H9 (cell line): ENCODE data around the gene RPUSD3. TPM values are rescaled to one million over a fixed set of nuclear protein-coding genes. Genes with fewer than 3 reads are reported as not detected.

Experiments
- DNase-seq: peaks from one replicate; pipeline ENCODE4 v3.0.0-alpha.2; 2017
- H2AFZ ChIP-seq: one replicate; pipeline ENCODE4 v1.6.1; 2013; ENCODE audit warnings: mild to moderate bottlenecking, low read length, control low read depth, moderate library complexity
- H2AK5ac ChIP-seq: 2 replicates; pipeline ENCODE4 v1.6.1; 2013; ENCODE audit warnings: low read length, control low read depth, mixed read lengths; ENCODE audit not compliant: insufficient read length
- H2BK120ac ChIP-seq: one replicate; pipeline ENCODE4 v1.6.1; 2013; ENCODE audit warnings: low read depth, mild to moderate bottlenecking, low read length, control low read depth, inconsistent platforms; ENCODE audit not compliant: poor library complexity, severe bottlenecking
- H2BK12ac ChIP-seq: 2 replicates; pipeline ENCODE4 v1.6.1; 2013; ENCODE audit warnings: low read length, control low read depth, mixed read lengths, low read depth; ENCODE audit not compliant: insufficient read length
- H2BK15ac ChIP-seq: 2 replicates; pipeline ENCODE4 v1.6.1; 2013; ENCODE audit warnings: low read depth, low read length, control low read depth
- H2BK20ac ChIP-seq: one replicate; pipeline ENCODE4 v1.6.1; 2013; ENCODE audit warnings: low read depth, mild to moderate bottlenecking, low read length, control low read depth, inconsistent platforms; ENCODE audit not compliant: poor library complexity, severe bottlenecking
- H2BK5ac ChIP-seq: 2 replicates; pipeline ENCODE4 v1.6.1; 2013; ENCODE audit warnings: low read length, control low read depth, mixed read lengths; ENCODE audit not compliant: insufficient read length
- H3K14ac ChIP-seq: 2 replicates; pipeline ENCODE4 v1.6.1; 2013; ENCODE audit warnings: low read length, control low read depth; ENCODE audit not compliant: insufficient read depth
- H3K18ac ChIP-seq: 2 replicates; pipeline ENCODE4 v1.6.1; 2013; ENCODE audit warnings: low read depth, mild to moderate bottlenecking, mixed read lengths, low read length, control low read depth; ENCODE audit not compliant: insufficient read length
- H3K23ac ChIP-seq: 2 replicates; pipeline ENCODE4 v1.6.1; 2013; ENCODE audit warnings: low read length, control low read depth, mixed read lengths, low read depth; ENCODE audit not compliant: insufficient read length
- H3K23me2 ChIP-seq: 2 replicates; pipeline ENCODE4 v1.6.1; 2013; ENCODE audit warnings: low read depth, mild to moderate bottlenecking, mixed read lengths, low read length, control low read depth; ENCODE audit not compliant: insufficient read length, poor library complexity, severe bottlenecking
- H3K27ac ChIP-seq: 2 replicates; pipeline ENCODE4 v1.5.1; 2013; ENCODE audit warnings: low read length, control low read depth, mixed read lengths, low read depth; ENCODE audit not compliant: insufficient read length
- H3K27me3 ChIP-seq: 2 replicates; pipeline ENCODE4 v1.6.1; 2013; ENCODE audit warnings: low read length, control low read depth, inconsistent platforms; ENCODE audit not compliant: insufficient read depth
- H3K4ac ChIP-seq: 2 replicates; pipeline ENCODE4 v1.6.1; 2013; ENCODE audit warnings: low read depth, mild to moderate bottlenecking, control low read depth, inconsistent platforms, low read length, moderate library complexity
- H3K4me1 ChIP-seq: 2 replicates; pipeline ENCODE4 v1.6.1; 2013; ENCODE audit warnings: low read length, control low read depth, inconsistent platforms; ENCODE audit not compliant: insufficient read depth
- H3K4me2 ChIP-seq: 2 replicates; pipeline ENCODE4 v1.6.1; 2013; ENCODE audit warnings: low read length, control low read depth, mixed read lengths; ENCODE audit not compliant: insufficient read length, insufficient read depth
- H3K56ac ChIP-seq: 2 replicates; pipeline ENCODE4 v1.6.1; 2013; ENCODE audit warnings: low read depth, mild to moderate bottlenecking, mixed read lengths, low read length, control low read depth; ENCODE audit not compliant: insufficient read length
- H3K79me1 ChIP-seq: 2 replicates; pipeline ENCODE4 v1.6.1; 2013; ENCODE audit warnings: low read depth, mild to moderate bottlenecking, moderate library complexity, low read length, control low read depth, inconsistent platforms; ENCODE audit not compliant: insufficient read depth, poor library complexity, severe bottlenecking
- H3K79me2 ChIP-seq: 2 replicates; pipeline ENCODE4 v1.6.1; 2013; ENCODE audit warnings: low read length, control low read depth, inconsistent platforms; ENCODE audit not compliant: insufficient read depth
- H3K9ac ChIP-seq: 2 replicates; pipeline ENCODE4 v1.6.1; 2013; ENCODE audit warnings: low read length, control low read depth, mixed read lengths; ENCODE audit not compliant: insufficient read length; ENCODE audit errors: extremely low read depth
- H3K9me3 ChIP-seq: one replicate; pipeline ENCODE4 v1.6.1; 2013; ENCODE audit warnings: low read depth, low read length, inconsistent platforms; ENCODE audit not compliant: control insufficient read depth
- H3T11ph ChIP-seq: one replicate; pipeline ENCODE4 v1.6.1; 2013; ENCODE audit warnings: mild to moderate bottlenecking, low read length, control low read depth, inconsistent platforms
- H4K20me1 ChIP-seq: one replicate; pipeline ENCODE4 v1.6.1; 2013; ENCODE audit not compliant: control insufficient read depth, insufficient read length, insufficient read depth
- H4K5ac ChIP-seq: 2 replicates; pipeline ENCODE4 v1.6.1; 2013; ENCODE audit warnings: low read depth, mild to moderate bottlenecking, mixed read lengths, low read length, control low read depth; ENCODE audit not compliant: insufficient read length
- H4K8ac ChIP-seq: replicated peaks from 2 replicates; pipeline ENCODE4 v1.6.1; 2013; ENCODE audit warnings: low read length, control low read depth, mixed read lengths, low read depth; ENCODE audit not compliant: insufficient read length
- H4K91ac ChIP-seq: 2 replicates; pipeline ENCODE4 v1.6.1; 2013; ENCODE audit warnings: low read depth, mild to moderate bottlenecking, moderate library complexity, mixed read lengths, low read length, control low read depth; ENCODE audit not compliant: insufficient read length
- H3K27ac Mint-ChIP-seq, 3 experiments: 2 replicates in 2 of 3; 3 replicates in 1 of 3; pipeline ENCODE4 v1.8.0; 2020 to 2021; ENCODE audit warnings: mixed read lengths in 3 of 3, mild to moderate bottlenecking in 1 of 3, moderate library complexity in 1 of 3
- H3K27me3 Mint-ChIP-seq: 2 replicates; pipeline ENCODE4 v1.8.0; 2021; ENCODE audit warnings: low read depth, mild to moderate bottlenecking, moderate library complexity, mixed read lengths
- H3K36me3 Mint-ChIP-seq, 3 experiments: 2 replicates in 2 of 3; 3 replicates in 1 of 3; pipeline ENCODE4 v1.8.0; 2020 to 2021; ENCODE audit warnings: low read depth in 3 of 3, mixed read lengths in 3 of 3; ENCODE audit not compliant: insufficient read depth in 1 of 3
- H3K4me1 Mint-ChIP-seq, 2 experiments: 2 replicates each; pipeline ENCODE4 v1.8.0; 2020; ENCODE audit warnings: mixed read lengths in 2 of 2
- H3K4me3 Mint-ChIP-seq, 2 experiments: 2 replicates in 1 of 2; 3 replicates in 1 of 2; pipeline ENCODE4 v1.8.0; 2020 to 2021; ENCODE audit warnings: mild to moderate bottlenecking in 2 of 2, mixed read lengths in 2 of 2, moderate library complexity in 1 of 2
- H3K9me3 Mint-ChIP-seq, 2 experiments: 2 replicates in 1 of 2; 3 replicates in 1 of 2; pipeline ENCODE4 v1.8.0; 2020; ENCODE audit warnings: mild to moderate bottlenecking in 2 of 2, mixed read lengths in 2 of 2, moderate library complexity in 1 of 2
- WGBS: extraction: QIAGEN DNeasy Blood & Tissue Kit; methylation state at CpG from one replicate; pipeline ENCODE4 v1.1.7; 2013; ENCODE audit warnings: missing lambda C conversion rate, low lambda C conversion rate, mixed read lengths; ENCODE audit not compliant: insufficient read length; ENCODE audit errors: extremely low coverage; 5-methylcytosine and 5-hydroxymethylcytosine counted together
- total RNA-seq: library from RNA; stranded (reverse); gene quantifications from 2 replicates; pipeline ENCODE4 v1.2.1, GENCODE V29; 2021
- TF ChIP-seq, protein P1 (sequence below): fragments of 200-600 bp; sonication (generic); conservative IDR thresholded peaks from 3 replicates; pipeline ENCODE4 v1.8.0; 2021; ENCODE audit warnings: antibody characterized with exemption, mild to moderate bottlenecking

The RPUSD3 gene
- total RNA-seq, 1 experiment from 2014 or later = 59.5 TPM

DNA sequence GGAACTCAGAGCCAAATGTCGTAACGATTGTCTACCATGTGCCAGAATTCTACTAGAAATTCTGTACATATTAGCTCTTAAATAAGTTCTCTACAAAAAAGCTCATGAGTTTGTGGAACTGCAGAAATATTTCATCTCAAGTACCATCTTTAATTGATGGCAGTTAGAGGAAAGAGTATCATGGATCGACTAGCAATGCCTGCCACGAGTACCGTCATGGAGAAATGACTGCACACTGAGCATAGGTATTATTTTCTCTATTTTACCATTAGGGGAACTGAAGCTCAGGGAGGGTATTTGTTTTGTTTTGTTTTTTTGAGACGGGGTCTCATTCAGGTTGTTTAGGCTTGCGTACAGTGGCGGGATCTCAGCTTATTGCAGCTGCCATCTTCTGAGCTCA lies 2.8 kb downstream of the RPUSD3 start:
- H3K27ac ChIP-seq = no peak overlapping the region
- no peak overlapping the region for H2AFZ ChIP-seq
- no peak overlapping the region for H3K23ac ChIP-seq
- H3K27me3 ChIP-seq = no peaks in the 10 kb centered on the region; the same call in 1 of the 2 replicates
- no peak overlapping the region for H3T11ph ChIP-seq
- WGBS = no CpG with 5 or more reads among the region's 8 CpGs
- H3K79me2 ChIP-seq = no peaks in the 10 kb centered on the region
- no peak overlapping the region for H4K91ac ChIP-seq
- H3K4me3 Mint-ChIP-seq = no peak overlapping the region
- no peak overlapping the region for H3K9ac ChIP-seq
- peaks cover 24 to 45% (median 41%) of the 10 kb centered on the region in 3 experiments; a peak in 6 of 7 replicates for H3K36me3 Mint-ChIP-seq
- no peak overlapping the region for H2BK5ac ChIP-seq
- TF ChIP-seq, protein P1, sequence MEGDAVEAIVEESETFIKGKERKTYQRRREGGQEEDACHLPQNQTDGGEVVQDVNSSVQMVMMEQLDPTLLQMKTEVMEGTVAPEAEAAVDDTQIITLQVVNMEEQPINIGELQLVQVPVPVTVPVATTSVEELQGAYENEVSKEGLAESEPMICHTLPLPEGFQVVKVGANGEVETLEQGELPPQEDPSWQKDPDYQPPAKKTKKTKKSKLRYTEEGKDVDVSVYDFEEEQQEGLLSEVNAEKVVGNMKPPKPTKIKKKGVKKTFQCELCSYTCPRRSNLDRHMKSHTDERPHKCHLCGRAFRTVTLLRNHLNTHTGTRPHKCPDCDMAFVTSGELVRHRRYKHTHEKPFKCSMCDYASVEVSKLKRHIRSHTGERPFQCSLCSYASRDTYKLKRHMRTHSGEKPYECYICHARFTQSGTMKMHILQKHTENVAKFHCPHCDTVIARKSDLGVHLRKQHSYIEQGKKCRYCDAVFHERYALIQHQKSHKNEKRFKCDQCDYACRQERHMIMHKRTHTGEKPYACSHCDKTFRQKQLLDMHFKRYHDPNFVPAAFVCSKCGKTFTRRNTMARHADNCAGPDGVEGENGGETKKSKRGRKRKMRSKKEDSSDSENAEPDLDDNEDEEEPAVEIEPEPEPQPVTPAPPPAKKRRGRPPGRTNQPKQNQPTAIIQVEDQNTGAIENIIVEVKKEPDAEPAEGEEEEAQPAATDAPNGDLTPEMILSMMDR = no peak
- peaks cover 3 to 4% of the 10 kb centered on the region in 2 experiments; a peak in 3 of 4 replicates for H3K4me1 Mint-ChIP-seq
- H3K4me1 ChIP-seq = no peaks in the 10 kb centered on the region
- H3K4ac ChIP-seq = no peak overlapping the region
- H2BK12ac ChIP-seq = no peak overlapping the region
- no peak overlapping the region for H3K18ac ChIP-seq
- no peak overlapping the region for H3K4me2 ChIP-seq
- H3K9me3 ChIP-seq = no peaks in the 10 kb centered on the region
- no peak for DNase-seq
- H3K14ac ChIP-seq = no peak overlapping the region
- no peak overlapping the region for H2BK120ac ChIP-seq
- no peak overlapping the region for H3K27ac Mint-ChIP-seq
- H3K9me3 Mint-ChIP-seq = no peaks in the 10 kb centered on the region
- peaks cover 5% of the 10 kb centered on the region for H3K23me2 ChIP-seq
- H3K79me1 ChIP-seq = no peaks in the 10 kb centered on the region
- H2BK15ac ChIP-seq = no peak overlapping the region
- H4K5ac ChIP-seq = no peak overlapping the region
- H4K8ac ChIP-seq = no peak overlapping the region
- H4K20me1 ChIP-seq = no peaks in the 10 kb centered on the region
- no peak overlapping the region for H2AK5ac ChIP-seq
- no peak overlapping the region for H3K56ac ChIP-seq
- no peak overlapping the region for H2BK20ac ChIP-seq
- no peaks in the 10 kb centered on the region for H3K27me3 Mint-ChIP-seq
